BJ (cell line): ENCODE results near the gene RFX1. TPM values are rescaled to one million over a fixed set of nuclear protein-coding genes. Genes with fewer than 3 reads are reported as not detected.

Experiments
- CTCF ChIA-PET: fragments of 350-600 bp; formaldehyde crosslinking; extraction: SDS; loops from one replicate; lab custom pipeline; 2021; ENCODE audit warnings: antibody characterized with exemption, inconsistent platforms; lab: Yijun Ruan, JAX
- POLR2A ChIA-PET: fragments of 300-600 bp; sonication (Branson Sonifier 250); formaldehyde crosslinking; extraction: SDS; loops from one replicate; lab custom pipeline; 2021; ENCODE audit warnings: antibody characterized with exemption; lab: Charles Lee
- DNase-seq: peaks from one replicate; pipeline ENCODE4 v3.0.0-alpha.2; 2011; ENCODE audit warnings: low read depth
- H3K27me3 ChIP-seq: 2 replicates; pipeline ENCODE4 v1.6.0; 2011; ENCODE audit warnings: low read length; ENCODE audit not compliant: control insufficient read depth, insufficient read depth
- H3K36me3 ChIP-seq: 2 replicates; pipeline ENCODE4 v1.5.1; 2011; ENCODE audit warnings: low read length; ENCODE audit not compliant: control insufficient read depth, insufficient read depth
- H3K4me3 ChIP-seq: 2 replicates; pipeline ENCODE4 v1.5.1; 2011; ENCODE audit warnings: low read depth, mild to moderate bottlenecking, control low read depth, low read length
- CTCF ChIP-seq: IDR thresholded peaks from 2 replicates; pipeline ENCODE4 v1.5.1; 2011; ENCODE audit warnings: low read depth, mild to moderate bottlenecking, control low read depth, inconsistent platforms, low read length, moderate library complexity; ENCODE audit not compliant: insufficient read depth
- polyA plus RNA-seq: library from polyadenylated mRNA; depleted of rRNA; stranded (reverse); fragments of >200 nt; gene quantifications from 2 replicates; pipeline ENCODE4 v1.2.3, GENCODE V29; 2011; rRNA removed

Gene RFX1
- polyA plus RNA-seq, 1 experiment, result 0.78 TPM

- DNase-seq, result no peak
- Histone ChIP-seq H3K4me3 (no peak overlapping the region), H3K27me3 (no peaks in the 10 kb centered on the region), H3K36me3 (peaks cover 29% of the 10 kb centered on the region)
- ChIA-PET CTCF (no interaction called here), POLR2A (no interaction called here)
- no peak for TF ChIP-seq CTCF
Measured at GRCh38 chr19:13917888-13918406, 88.2 kb downstream of the RFX1 start.

- DNase-seq, result no peak
- no peak overlapping the region for H3K4me3 ChIP-seq
- POLR2A ChIA-PET, result no interaction called here
- no peak for TF ChIP-seq CTCF
- no peaks in the 10 kb centered on the region for H3K27me3 ChIP-seq
- H3K36me3 ChIP-seq, result peaks cover 20% of the 10 kb centered on the region
- CTCF ChIA-PET, result no interaction called here
Measured at GRCh38 chr19:13914777-13915176, 91.3 kb downstream of the RFX1 start.

GRCh38 chr19:13913352-13913751 lies 92.8 kb downstream of the RFX1 start:
- CTCF ChIA-PET, result no interaction called here
- Histone ChIP-seq H3K4me3 (no peak overlapping the region), H3K36me3 (peaks cover 17% of the 10 kb centered on the region), H3K27me3 (no peaks in the 10 kb centered on the region)
- POLR2A ChIA-PET, result no interaction called here
- no peak for DNase-seq
- no peak for TF ChIP-seq CTCF

Other genes starting within 250 kb of the RFX1 start
- gene MRI1, start 241.8 kb downstream of the RFX1 start, polyA plus RNA-seq, result 28.4 and 42.1 TPM in 2 replicates
- 220 and 276 TPM in 2 replicates for gene C19orf53, start 231.9 kb downstream of the RFX1 start, polyA plus RNA-seq
- 4.0 and 5.7 TPM in 2 replicates for gene ZSWIM4, start 210.9 kb downstream of the RFX1 start, polyA plus RNA-seq
- gene NANOS3, start 129.2 kb downstream of the RFX1 start, polyA plus RNA-seq, result 0.20 and 0.55 TPM in 2 replicates
- gene BRME1, start 100.2 kb downstream of the RFX1 start, polyA plus RNA-seq, result 0.38 and 0.94 TPM in 2 replicates
- gene CC2D1A, start 100.1 kb downstream of the RFX1 start, polyA plus RNA-seq, result 8.0 and 13.1 TPM in 2 replicates
- 12.5 and 18.6 TPM in 2 replicates for gene PODNL1, start 67.9 kb downstream of the RFX1 start, polyA plus RNA-seq
- 11.0 and 20.0 TPM in 2 replicates for gene DCAF15, start 53.8 kb downstream of the RFX1 start, polyA plus RNA-seq
- gene RLN3, start 21.8 kb upstream of the RFX1 start, polyA plus RNA-seq, result not detected in 2 replicates
- 4.4 and 6.6 TPM in 2 replicates for gene IL27RA, start 25.4 kb upstream of the RFX1 start, polyA plus RNA-seq
- 0.15 and 0.17 TPM in 2 replicates for gene PALM3, start 55.8 kb upstream of the RFX1 start, polyA plus RNA-seq
- gene MISP3, start 66.5 kb upstream of the RFX1 start, polyA plus RNA-seq, result 0.39 and 0.58 TPM in 2 replicates
- gene C19orf67, start 79.5 kb upstream of the RFX1 start, polyA plus RNA-seq, result not detected in 2 replicates
- 7.4 and 9.2 TPM in 2 replicates for gene SAMD1, start 84.4 kb upstream of the RFX1 start, polyA plus RNA-seq
- 15.6 and 35.4 TPM in 2 replicates for gene PRKACA, start 111.4 kb upstream of the RFX1 start, polyA plus RNA-seq
- 8.2 and 11.1 TPM in 2 replicates for gene ASF1B, start 130.3 kb upstream of the RFX1 start, polyA plus RNA-seq
- 1.6 and 4.0 TPM in 2 replicates for gene ADGRL1, start 199.8 kb upstream of the RFX1 start, polyA plus RNA-seq